ENCODE measurements around the gene TTC4. TPM values are rescaled to one million over a fixed set of nuclear protein-coding genes. Genes with fewer than 3 reads are reported as not detected.

The TTC4 gene, protein sequence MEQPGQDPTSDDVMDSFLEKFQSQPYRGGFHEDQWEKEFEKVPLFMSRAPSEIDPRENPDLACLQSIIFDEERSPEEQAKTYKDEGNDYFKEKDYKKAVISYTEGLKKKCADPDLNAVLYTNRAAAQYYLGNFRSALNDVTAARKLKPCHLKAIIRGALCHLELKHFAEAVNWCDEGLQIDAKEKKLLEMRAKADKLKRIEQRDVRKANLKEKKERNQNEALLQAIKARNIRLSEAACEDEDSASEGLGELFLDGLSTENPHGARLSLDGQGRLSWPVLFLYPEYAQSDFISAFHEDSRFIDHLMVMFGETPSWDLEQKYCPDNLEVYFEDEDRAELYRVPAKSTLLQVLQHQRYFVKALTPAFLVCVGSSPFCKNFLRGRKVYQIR
- 10 to 100 TPM; 14.0 to 22.1 (median 15.5) TPM for total RNA-seq

DNA sequence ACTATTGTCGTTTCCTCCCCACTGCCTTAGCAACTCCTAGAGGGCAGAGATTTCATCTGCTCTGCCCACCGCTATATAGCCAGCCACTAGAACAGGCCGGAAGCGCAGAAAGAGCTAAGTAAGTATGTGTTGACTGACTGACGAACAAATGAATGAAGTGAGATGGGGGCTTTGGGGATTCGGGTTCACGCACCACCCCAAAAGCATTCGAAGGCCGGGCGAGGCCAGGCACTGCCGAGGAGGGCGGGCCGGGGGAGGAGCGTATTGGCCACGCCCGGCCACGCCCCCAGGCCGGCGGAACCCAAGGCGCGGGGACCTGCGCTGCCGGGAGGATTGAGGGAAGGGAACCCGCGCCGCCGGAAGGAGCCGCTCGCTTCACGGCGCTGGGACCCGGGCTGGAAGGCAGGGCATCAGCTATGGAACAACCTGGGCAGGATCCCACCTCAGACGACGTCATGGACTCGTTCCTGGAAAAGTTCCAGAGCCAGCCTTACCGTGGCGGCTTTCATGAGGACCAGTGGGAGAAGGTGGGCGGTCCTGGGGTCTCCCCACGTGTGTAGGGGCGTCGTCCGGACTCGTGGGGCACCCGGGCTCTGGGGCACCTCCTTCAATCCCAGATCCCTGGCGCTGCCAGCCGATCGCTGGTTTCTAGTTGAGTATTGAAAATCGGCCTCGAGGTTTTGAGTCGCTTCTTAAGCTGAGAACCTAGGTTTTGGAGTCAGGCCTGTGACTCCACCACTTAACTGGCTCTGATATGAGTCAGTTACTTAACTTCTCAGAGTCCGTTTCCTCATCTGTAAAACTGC, at the start of gene TTC4:
TSS of gene TTC4 (plus strand) at position 369 of the 806 bp plus-strand sequence. CDS start at position 417, 48 bp downstream.
- TF ChIP-seq, protein P1, sequence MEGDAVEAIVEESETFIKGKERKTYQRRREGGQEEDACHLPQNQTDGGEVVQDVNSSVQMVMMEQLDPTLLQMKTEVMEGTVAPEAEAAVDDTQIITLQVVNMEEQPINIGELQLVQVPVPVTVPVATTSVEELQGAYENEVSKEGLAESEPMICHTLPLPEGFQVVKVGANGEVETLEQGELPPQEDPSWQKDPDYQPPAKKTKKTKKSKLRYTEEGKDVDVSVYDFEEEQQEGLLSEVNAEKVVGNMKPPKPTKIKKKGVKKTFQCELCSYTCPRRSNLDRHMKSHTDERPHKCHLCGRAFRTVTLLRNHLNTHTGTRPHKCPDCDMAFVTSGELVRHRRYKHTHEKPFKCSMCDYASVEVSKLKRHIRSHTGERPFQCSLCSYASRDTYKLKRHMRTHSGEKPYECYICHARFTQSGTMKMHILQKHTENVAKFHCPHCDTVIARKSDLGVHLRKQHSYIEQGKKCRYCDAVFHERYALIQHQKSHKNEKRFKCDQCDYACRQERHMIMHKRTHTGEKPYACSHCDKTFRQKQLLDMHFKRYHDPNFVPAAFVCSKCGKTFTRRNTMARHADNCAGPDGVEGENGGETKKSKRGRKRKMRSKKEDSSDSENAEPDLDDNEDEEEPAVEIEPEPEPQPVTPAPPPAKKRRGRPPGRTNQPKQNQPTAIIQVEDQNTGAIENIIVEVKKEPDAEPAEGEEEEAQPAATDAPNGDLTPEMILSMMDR (IDR thresholded peaks at IDR 0.05; ENCODE audit: low read depth): no peak

DNA sequence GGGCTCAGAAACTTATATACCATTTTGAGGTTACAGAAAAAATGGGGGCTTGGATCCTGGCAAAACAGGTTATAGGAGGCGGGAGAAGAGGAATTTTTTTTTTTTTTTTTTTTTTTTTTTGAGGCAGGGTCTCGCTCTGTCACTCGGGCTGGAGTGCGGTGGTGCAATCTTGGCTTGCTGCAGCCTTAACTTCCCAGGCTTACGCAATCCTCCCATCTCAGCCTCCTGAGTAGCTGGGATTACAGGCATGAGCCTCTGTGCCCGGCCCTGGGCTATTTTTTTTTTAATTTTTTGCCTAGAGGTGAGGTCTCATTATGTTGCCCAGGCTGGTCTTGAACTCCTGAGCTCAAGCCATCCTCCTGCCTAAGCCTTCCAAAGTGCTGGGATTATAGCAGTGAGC, 49.3 kb upstream of the TTC4 start:
- TF ChIP-seq, protein P1 (IDR thresholded peaks at IDR 0.05; ENCODE audit: low read depth): no peak

DNA sequence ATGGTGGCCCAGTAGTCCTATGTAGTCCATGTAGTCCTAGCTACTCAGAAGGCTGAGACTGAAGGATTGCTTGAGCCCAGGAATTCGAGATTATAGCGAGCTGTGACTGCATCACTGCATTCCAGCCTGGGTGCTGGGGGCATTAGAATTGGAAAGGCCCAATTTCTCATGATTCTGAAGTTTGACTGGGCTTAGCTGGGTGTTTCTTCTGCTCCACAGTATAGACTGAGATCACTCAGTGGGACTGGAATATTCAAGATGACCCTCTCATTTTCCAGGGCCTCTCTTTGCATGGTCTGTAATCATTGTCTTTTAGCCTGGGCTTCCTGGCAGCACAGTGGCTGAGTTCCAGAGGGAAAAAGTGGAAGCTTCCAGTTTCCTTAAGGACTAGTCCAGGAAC, 47.9 kb upstream of the TTC4 start:
- TF ChIP-seq, protein P1 (IDR thresholded peaks at IDR 0.05; ENCODE audit: low read depth): no peak

DNA sequence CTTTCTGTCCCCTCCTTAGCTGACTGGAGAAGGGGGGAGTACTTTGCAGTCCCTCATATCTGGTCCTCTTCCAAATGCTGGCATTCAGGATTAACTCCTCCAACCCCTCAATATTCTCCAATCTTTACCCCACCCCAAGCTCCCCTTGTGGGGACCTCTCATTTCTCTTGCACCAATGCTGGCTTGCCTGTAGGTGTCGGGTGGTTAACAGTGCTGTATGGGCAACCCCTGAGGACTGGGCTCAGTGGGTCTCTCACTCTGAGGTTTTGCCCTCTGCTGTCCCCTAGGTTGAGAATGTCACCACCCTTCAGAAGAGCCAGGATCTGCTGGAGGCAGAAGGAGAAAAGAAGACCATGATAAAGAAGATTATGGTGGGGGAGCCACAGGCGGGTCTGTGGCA, 47.1 kb upstream of the TTC4 start:
- TF ChIP-seq, protein P1 (IDR thresholded peaks at IDR 0.05; ENCODE audit: low read depth): no peak

DNA sequence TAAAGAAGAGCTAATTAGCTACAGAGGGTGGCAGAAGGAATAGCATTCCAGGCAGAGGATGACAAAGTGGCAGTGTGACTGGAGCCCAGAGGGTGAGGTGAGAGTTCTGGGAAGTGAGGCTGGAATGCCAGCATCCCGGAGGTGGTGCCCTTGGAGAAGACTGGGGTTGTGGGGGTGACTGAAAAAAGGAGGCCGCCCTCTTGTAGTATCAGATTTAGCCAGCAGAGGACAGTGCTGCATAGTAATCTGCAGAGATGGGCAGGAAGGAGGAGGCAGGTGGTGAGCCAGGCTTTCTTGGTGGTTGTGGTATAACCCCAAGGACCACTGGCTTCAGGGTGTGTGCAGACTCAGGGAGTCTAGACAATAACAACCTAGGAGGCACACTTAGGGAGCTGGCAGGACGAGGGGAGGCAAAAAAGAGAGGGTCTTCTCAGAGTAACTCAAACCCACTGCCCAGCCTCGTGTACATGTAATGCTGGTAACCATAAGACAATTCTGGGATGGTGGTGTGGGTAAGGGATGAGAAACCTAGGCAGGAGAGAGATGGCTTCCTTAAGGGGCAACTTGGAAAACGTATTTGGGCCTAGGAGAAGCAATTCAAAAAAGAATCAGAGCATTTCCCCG, 43.6 kb upstream of the TTC4 start:
- TF ChIP-seq, protein P1 (IDR thresholded peaks at IDR 0.05; ENCODE audit: low read depth): no peak

DNA sequence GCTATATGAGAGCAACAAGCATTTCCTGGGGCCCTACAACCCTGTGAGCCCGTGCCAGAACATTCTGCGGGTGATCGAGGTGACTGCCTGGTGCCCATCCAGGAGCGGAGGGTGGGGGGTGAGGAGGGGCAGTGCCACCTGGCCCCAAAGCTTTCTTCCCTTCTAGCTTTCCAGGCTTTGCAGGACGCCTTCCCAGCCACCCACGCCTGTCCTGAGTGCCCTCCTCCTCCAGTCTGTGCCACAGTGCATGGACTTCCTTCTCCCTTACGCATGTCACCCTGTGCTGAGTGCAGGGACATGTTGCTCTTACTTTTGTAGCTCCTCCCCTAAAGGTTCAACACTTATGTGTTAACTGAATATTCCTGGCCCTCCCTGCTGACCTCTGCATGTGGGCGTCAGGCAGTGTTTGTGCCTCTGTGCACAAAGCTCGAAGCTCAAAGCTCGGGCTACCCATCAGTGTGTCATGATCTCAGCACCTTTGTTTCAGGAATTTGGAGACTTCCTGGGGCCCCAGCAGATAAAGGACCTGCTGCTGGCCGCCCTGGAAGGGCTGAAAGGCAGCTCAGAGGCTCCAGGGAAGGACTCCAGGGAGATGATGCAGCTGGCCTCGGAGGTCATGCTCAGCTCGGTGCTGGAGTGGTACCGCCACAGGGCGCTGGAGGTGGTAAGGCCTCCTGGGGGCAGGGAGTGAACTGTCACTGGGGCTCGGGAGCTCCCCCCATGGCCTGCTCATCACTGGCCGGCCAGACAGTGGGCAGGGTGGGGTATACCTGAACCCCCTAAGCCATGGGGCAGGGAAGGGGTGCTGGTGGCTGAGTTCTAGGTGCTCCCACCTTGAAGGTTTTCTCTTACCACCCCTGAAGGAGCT, 36.7 kb upstream of the TTC4 start:
- TF ChIP-seq, protein P1 (IDR thresholded peaks at IDR 0.05; ENCODE audit: low read depth): no peak
